IMR-90 (cell line): ENCODE data around the gene KLHL36.

Experiments
- CTCF ChIP-seq: conservative IDR thresholded peaks from 2 replicates; pipeline ENCODE4 v1.5.1; 2012; ENCODE audit warnings: mild to moderate bottlenecking, low read depth, low read length, improper control_type of control experiment
- MAFK ChIP-seq: IDR thresholded peaks from 2 replicates; pipeline ENCODE4 v1.6.1; 2012; ENCODE audit warnings: low read depth, low read length, improper control_type of control experiment
- MXI1 ChIP-seq: IDR thresholded peaks from 2 replicates; pipeline ENCODE4 v1.6.1; 2012; ENCODE audit warnings: low read depth, mild to moderate bottlenecking, low read length, moderate library complexity, borderline replicate concordance
- POLR2A ChIP-seq: IDR thresholded peaks from 2 replicates; pipeline ENCODE4 v1.6.1; 2012; ENCODE audit warnings: mild to moderate bottlenecking, low read depth, low read length
- RFX5 ChIP-seq: IDR thresholded peaks from 2 replicates; pipeline ENCODE4 v1.8.0; 2012; ENCODE audit warnings: low read depth, mild to moderate bottlenecking, low read length, moderate library complexity

DNA sequence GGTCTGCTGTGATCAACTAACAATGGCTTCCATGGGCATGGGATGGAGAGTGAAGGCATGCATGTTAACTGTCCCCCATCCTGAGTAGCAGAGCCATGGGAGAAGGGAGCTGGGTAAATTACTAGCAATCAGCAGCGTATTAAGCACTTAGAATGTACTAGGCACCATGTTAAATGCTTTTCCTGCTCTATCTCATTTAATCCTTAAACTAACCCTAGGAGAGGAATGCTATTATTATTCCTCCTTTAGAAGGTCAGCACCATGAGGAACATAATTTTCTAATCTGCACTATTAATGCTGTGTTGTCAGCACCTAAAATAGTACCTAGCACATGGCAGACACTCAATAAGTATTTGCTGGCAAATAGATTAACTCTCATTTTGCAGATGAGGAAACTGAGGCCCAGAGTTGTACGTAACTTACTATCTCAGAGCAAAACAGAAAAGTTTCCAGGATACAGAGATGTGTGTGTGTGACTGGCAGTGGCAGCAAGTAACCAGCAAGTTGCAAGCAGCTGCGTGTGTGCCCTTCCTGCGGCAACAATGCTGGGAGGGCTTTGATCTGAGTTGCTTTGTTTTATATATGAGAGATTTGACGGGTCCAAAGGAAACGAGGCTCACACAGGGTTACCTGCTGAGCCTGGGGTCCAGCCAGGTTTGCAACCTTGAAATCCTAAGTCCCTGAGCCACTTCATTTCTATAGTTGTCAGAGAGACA is 6.5 kb upstream of the KLHL36 start:
- TF ChIP-seq POLR2A (no peak), MXI1 (no peak), CTCF (no peak), RFX5 (no peak), MAFK (no peak)
